NCI-H2107 treated with DMSO at 0.1 percent for 48 hours (cell line): Measurements from ENCODE around the gene TEAD1.

Experiments used
- DNase-seq: peaks from one replicate; lab custom pipeline; 2025; ENCODE audit not compliant: unreplicated experiment; lab: John Stamatoyannopoulos, UW

TEAD1 gene

GRCh38 chr11:12785901-12786300, 111.7 kb downstream of the TEAD1 start:
- peak; percentile 81 for DNase-seq

DNA sequence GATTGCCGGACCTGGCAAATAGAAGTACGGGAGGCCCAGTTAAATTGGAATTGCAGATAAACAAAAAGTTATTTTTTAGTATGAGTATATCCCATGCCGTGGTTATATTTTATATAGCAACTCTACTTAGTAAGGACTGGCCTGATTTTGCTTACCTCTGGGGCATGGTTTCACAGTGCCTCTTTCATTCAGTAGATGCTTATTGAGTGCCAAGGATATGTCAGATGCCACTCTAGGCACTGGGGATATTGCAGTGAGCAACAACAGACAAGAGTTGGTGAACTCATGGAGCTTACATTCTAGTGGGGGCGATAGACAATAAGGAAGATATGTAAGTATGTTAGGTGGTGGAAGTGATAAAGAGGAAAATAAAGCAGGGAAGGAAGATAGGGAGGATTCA, 112.2 kb downstream of the TEAD1 start:
- DNase-seq = no peak

- no peak for DNase-seq
Observed at GRCh38 chr11:12786891-12787290, 112.7 kb downstream of the TEAD1 start.

DNA sequence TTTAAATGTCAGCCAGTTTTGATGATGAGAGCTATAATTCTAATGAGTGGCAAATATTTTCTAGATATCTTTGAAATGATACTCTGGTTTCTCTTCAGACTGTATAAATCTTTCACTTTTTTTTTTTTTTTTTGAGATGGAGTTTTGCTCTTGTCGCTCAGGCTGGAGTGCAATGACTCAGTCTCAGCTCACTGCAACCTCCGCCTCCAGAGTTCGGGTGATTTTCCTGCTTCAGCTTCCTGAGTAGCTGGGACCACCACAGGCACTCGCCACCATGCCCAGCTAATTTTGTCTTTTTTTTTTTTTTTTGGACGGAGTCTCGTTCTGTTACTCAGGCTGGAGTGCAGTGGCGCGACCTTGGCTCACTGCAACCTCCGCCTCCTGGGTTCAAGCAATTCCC, 113.6 kb downstream of the TEAD1 start:
- DNase-seq = no peak

GRCh38 chr11:12789054-12789453, 114.8 kb downstream of the TEAD1 start:
- no peak for DNase-seq

DNA sequence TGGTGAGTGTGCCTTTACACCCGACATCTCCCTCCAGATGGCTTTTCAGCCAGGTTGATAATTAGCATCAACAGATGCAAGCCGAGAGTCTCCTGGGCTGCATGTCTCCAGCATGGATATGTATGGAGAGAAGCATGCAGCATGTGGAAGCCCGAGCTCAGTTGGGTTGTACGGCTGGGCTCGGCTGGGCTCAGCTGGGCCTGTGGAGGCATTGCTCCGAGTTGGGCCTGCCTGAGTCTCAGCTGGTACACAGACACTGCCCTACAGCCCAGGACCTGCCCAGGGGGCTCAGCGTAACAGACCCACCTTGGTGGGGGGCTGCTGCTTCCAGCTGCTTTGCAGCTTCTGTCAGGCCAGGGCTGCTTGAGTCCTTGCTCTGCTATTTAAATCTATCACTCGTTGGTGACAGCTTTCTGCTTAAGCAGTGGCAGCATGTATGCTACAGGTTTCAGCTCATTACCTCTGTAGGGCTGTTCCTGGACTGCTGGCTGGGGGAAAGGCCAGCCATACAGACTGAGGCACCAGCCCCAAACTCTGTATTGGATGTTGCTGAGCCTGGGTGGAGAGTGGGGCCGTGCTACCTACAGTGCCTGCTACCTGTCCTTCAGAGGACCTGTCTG, 115.5 kb downstream of the TEAD1 start:
- DNase-seq = no peak

DNA sequence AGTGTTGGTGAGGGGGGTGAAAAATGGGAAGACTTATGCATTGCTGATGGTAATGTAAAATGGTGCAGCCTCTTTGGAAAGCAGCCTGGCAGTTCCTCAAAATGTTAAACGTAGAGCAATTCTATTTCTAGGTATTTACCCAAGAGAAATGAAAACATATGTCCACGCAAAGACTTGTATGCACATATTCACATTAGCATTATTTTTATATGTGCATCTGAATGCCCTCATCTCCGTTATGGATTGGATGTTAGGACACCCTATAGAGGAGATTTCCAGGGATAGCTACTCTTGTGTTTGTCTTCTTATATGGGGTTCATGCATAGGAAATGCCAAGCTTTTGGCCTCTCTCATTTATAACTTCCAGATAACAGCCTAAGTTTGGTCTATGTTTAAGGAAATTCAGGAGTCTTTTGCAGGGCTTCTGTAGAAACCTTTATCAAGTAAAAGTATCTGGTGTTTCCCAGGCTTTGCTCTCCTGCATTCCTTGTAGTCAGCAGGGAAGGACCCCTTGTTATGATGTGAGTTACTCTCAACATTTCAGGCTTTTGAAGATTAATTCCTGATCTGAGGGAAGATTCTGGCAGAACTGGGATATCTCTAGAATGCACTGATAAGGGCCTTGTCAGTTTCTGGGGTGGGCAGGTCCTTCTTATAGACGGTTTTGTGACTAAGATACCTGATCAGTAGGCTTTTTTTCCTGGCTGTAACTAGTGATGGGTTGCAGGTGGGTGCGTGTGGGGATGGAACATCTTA, 116.8 kb downstream of the TEAD1 start:
- no peak for DNase-seq

GRCh38 chr11:12792018-12792417, 117.8 kb downstream of the TEAD1 start:
- no peak for DNase-seq

DNA sequence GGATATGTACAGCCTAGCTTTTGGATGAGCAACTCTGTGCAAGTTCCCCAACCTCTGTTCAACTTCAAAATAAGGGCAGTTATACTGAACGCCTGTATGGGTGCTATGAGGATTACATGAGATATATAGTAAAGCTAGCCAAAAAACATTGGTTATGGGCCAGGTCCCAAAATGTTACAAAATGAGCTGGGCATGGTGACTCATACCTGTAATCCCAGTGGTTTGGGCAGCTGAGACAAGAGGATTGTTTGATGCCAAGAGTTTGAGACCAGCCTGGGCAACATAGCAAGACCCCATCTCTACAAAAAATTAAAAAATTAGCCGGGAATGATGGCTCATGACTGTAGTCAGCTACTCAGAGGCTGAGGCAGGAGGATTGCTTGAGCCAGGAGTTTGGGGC, 118.4 kb downstream of the TEAD1 start:
- no peak for DNase-seq

DNA sequence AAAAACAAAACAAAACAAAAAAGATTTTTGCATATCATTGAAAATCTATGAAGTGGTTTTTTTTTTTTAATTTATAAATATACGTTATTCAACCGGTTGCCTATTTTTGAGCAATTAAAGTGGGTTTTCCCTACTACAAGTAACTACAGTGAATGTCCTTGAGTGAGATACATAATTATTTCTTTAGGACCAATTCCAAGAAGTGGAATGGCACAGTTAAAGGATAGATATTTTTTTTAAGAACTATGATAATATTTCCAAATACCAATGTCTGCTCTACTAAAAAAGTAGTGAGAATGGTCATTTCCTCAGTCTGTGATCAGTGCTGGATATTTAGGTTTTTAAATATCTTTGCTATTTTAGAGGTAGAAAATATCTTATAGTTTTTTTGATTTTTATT, 118.8 kb downstream of the TEAD1 start:
- DNase-seq = no peak

DNA sequence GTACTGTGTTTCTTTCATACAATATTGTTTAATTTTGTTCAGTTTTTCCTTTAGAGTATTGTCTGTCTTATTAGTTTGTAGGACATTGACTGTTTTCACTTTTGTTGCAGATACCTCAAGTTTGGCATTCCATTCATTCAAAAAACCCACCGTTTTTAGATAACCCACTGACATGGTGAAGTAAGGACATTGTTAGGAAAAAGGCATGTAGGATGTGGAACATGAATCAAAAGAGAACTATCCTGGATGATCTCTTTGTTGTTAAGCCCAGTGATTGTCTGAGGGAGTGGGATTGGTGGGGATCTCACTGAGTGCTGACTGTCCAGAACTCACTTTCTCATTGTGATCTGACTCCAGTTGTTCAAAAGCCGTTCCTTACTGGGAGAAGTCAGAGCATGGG, 119.3 kb downstream of the TEAD1 start:
- DNase-seq = no peak

GRCh38 chr11:12794576-12795230, 120.5 kb downstream of the TEAD1 start:
- DNase-seq = no peak

DNA sequence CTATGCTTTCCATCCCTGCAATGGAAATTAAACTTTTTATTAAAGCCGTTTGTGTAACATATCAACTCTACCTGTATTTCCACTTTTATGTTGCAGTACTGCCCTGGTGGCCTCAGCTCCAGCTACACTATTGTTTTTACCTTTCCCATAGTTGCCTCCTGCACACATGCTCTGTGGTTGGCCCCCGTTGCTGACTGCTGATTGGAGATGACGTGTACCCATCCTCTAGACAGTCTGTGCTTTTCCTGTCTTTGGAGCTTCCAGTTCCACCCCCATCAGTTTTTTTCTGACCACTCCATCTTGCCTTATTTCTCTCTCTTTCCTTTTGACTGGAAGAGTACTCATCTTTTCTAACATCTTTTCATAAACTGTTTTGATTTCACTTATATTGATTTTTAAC, 123.8 kb downstream of the TEAD1 start:
- DNase-seq = no peak

DNA sequence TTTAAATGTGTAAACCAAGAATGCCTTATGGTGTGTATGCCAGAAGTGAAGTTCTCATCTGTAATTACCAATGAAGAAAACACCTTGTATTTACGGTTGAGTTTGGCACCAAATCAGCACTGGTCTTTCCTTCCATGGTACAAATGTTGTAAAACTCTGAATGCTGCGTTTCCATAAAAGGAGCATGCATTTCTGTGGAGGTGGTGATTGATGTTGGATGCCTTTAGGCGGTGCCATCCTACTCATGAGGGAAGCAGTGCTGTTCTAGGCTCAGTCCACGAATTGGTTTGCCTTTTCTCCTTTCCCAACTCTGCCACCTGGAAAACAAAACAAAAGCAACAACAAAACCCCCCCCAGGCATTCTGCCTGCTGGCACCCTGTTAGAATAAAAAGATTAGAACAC, 124.4 kb downstream of the TEAD1 start:
- no peak for DNase-seq

DNA sequence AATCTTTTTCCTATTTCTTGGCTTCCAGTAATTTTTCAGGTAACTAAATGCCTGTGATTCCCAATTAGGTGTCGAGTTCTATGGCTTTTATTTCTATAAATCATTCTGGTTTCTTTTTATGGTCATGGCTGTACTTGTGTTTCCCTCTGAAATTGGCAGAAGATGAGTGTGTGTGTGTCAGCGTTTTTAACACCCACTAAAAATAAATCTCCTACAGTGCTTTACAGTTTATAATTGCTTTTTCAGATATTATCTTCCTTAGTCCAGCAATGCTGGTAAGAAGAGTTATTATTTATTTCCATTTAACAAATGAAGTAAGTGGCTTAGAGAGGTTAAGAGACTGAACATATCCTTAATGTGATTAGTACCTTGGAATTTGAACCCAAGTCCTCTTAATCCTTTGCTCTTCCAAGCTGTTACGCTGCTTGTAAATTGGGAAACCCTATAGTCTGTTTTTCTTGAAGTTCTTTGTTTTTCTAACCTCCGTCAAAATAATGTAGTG, 125.2 kb downstream of the TEAD1 start:
- peak; percentile 53 for DNase-seq

- peak; percentile 78 for DNase-seq
Observed at GRCh38 chr11:12800032-12800671, 125.9 kb downstream of the TEAD1 start.

DNA sequence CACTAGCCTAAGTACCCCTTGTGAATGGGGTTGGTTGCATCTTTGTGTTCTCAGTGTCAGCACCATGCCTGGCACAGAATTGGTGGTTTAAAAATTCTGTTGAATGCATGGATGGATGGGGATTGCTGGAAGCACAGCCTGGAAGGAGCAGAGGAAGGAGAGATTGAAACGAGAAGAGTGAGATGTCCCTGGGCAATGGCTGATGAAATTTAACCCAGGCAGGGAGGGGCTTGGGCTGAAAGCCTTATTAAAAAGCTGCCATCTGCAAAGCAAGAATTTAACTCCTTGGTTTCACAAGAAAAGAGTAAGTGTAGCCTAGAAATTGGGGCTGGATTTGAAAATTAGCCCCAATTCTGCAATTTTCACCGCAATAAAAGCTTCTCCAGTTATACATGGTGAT, 126.7 kb downstream of the TEAD1 start:
- DNase-seq = peak; percentile 34

GRCh38 chr11:12801976-12802375, 127.8 kb downstream of the TEAD1 start:
- no peak for DNase-seq

GRCh38 chr11:12802418-12803085, 128.3 kb downstream of the TEAD1 start:
- peak; percentile 98 for DNase-seq

- no peak for DNase-seq
Observed at GRCh38 chr11:12803086-12803826, 129.0 kb downstream of the TEAD1 start.
